ENCODE results near the gene PDE8A.

PDE8A gene

GRCh38 chr15:84951736-84952135 lies 29.9 kb upstream of the PDE8A start:
- DNase-seq (ENCODE audit: low spot score), result no peak
- TF ChIP-seq CTCF (IDR thresholded peaks at IDR 0.05; ENCODE audit: extremely low read depth, missing control alignments), result no peak

- TF ChIP-seq CTCF (IDR thresholded peaks at IDR 0.05; ENCODE audit: extremely low read depth, missing control alignments), result no peak
- no peak for DNase-seq (ENCODE audit: low spot score)
These were observed 28.5 kb upstream of the PDE8A start for GRCh38 chr15:84953136-84953535.

- TF ChIP-seq CTCF (IDR thresholded peaks at IDR 0.05; ENCODE audit: extremely low read depth, missing control alignments), result no peak
These were observed 27.9 kb upstream of the PDE8A start for GRCh38 chr15:84953726-84954125.

GRCh38 chr15:84955089-84955848 lies 26.4 kb upstream of the PDE8A start:
- peak; percentile 57 for TF ChIP-seq CTCF (IDR thresholded peaks at IDR 0.05; ENCODE audit: extremely low read depth, missing control alignments)
- peak; percentile 55 for DNase-seq (ENCODE audit: low spot score)

More at GRCh38 chr15:84953726-84954125, 27.9 kb upstream of the PDE8A start:
- DNase-seq (ENCODE audit: low spot score), result no peak

- TF ChIP-seq CTCF (IDR thresholded peaks at IDR 0.05; ENCODE audit: extremely low read depth, missing control alignments), result no peak
- no peak for DNase-seq (ENCODE audit: low spot score)
These were observed 25.5 kb upstream of the PDE8A start for GRCh38 chr15:84956199-84956598.

GRCh38 chr15:84960391-84961113 lies 21.1 kb upstream of the PDE8A start:
- TF ChIP-seq CTCF (IDR thresholded peaks at IDR 0.05; ENCODE audit: extremely low read depth, missing control alignments), result no peak
- no peak for DNase-seq (ENCODE audit: low spot score)

- TF ChIP-seq CTCF (IDR thresholded peaks at IDR 0.05; ENCODE audit: extremely low read depth, missing control alignments), result no peak
- no peak for DNase-seq (ENCODE audit: low spot score)
These were observed 20.6 kb upstream of the PDE8A start for GRCh38 chr15:84961114-84961452.

Data from GM20000 (cell line).